OCI-LY3 (cell line): ENCODE measurements around the gene SLC20A1.

Experiments used
- EZH2phosphoT487 ChIP-seq: fragments of 200-600 bp; shearing (Covaris generic); IDR thresholded peaks from 2 replicates; pipeline ENCODE4 v1.6.1; 2018; ENCODE audit warnings: antibody characterized with exemption, mixed run types, low read depth
- TF ChIP-seq, protein P1 (sequence below): fragments of 200-600, 300-600 bp; sonication (generic); IDR thresholded peaks from 2 replicates; pipeline ENCODE4 v1.5.1; 2014; ENCODE audit warnings: antibody characterized with exemption, low read length, low read depth

DNA sequence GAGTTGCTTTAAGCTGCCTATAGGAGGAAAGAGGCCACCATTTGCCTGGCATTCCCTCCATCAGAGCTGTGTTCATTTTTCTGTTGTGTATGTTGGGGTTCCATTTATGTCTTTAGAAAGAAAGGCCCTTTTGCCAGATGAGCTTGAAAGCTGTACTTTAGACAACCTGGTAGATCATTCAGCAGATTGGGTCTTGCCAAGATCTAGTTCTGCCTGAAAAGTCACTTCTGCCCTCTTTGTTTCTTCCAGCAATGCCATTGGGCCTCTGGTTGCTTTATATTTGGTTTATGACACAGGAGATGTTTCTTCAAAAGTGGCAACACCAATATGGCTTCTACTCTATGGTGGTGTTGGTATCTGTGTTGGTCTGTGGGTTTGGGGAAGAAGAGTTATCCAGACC is 14.4 kb downstream of the SLC20A1 start:
- TF ChIP-seq, protein P1, sequence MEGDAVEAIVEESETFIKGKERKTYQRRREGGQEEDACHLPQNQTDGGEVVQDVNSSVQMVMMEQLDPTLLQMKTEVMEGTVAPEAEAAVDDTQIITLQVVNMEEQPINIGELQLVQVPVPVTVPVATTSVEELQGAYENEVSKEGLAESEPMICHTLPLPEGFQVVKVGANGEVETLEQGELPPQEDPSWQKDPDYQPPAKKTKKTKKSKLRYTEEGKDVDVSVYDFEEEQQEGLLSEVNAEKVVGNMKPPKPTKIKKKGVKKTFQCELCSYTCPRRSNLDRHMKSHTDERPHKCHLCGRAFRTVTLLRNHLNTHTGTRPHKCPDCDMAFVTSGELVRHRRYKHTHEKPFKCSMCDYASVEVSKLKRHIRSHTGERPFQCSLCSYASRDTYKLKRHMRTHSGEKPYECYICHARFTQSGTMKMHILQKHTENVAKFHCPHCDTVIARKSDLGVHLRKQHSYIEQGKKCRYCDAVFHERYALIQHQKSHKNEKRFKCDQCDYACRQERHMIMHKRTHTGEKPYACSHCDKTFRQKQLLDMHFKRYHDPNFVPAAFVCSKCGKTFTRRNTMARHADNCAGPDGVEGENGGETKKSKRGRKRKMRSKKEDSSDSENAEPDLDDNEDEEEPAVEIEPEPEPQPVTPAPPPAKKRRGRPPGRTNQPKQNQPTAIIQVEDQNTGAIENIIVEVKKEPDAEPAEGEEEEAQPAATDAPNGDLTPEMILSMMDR: no peak
- TF ChIP-seq EZH2phosphoT487: no peak
